ENCODE measurements around the gene GFOD1.
"Not testable (repeated sequence)": the region's sequence is repeated elsewhere in the genome, so short reads cannot be mapped to it uniquely, and the experiment has no call there.

The GFOD1 gene

GRCh38 chr6:13466304-13467215 is 20.8 kb downstream of the GFOD1 start:
- H3K9me3 ChIP-seq (replicated peaks in 1 of 11) = peaks cover 0 to 9% (median 3%) of the 10 kb centered on the region in 11 experiments; a peak in 6 of 22 replicates
- H3K27ac ChIP-seq = 0 out of 22 replicates have a peak overlapping the region, but pooled peaks of 1 of the 11 experiments have one; percentile 27
- no peak overlapping the region for H3K4me3 ChIP-seq
- H3K4me2 ChIP-seq = peak overlapping the region; percentile 23 to 74 (median 57)
- no peak overlapping the region for H3K9ac ChIP-seq
- H3K36me3 ChIP-seq = peaks cover 0 to 9% (median 5%) of the 10 kb centered on the region in 11 experiments; a peak in 6 of 22 replicates
- TF ChIP-seq Cebpa-rat (IDR thresholded peaks at IDR 0.05) = no peak
- no peaks in the 10 kb centered on the region for H3K27me3 ChIP-seq
- peaks cover 54 to 70% (median 61%) of the 10 kb centered on the region in 10 experiments for H3K4me1 ChIP-seq
- H4K20me1 ChIP-seq = peaks cover 0 to 50% (median 0%) of the 10 kb centered on the region in 11 experiments; a peak in 5 of 22 replicates

GRCh38 chr6:13465734-13466133 is 21.7 kb downstream of the GFOD1 start:
- Histone ChIP-seq H4K20me1 (peaks cover 0 to 44% (median 0%) of the 10 kb centered on the region in 11 experiments; a peak in 5 of 22 replicates), H3K4me2 (peak overlapping the region; percentile 23 to 74 (median 57); a peak in 17 of 22 replicates)
- TF ChIP-seq Cebpa-rat (IDR thresholded peaks at IDR 0.05) = no peak

GRCh38 chr6:13463941-13464340 is 23.5 kb downstream of the GFOD1 start:
- Histone ChIP-seq H3K4me1 (peaks cover 31 to 50% (median 42%) of the 10 kb centered on the region in 10 experiments), H3K9ac (no peak overlapping the region), H3K4me3 (no peak overlapping the region), H3K27me3 (no peaks in the 10 kb centered on the region), H4K20me1 (peaks cover 0 to 35% (median 0%) of the 10 kb centered on the region in 11 experiments; a peak in 4 of 22 replicates), H3K36me3 (peaks cover 0 to 21% (median 10%) of the 10 kb centered on the region in 11 experiments; a peak in 10 of 22 replicates), H3K27ac (no peak overlapping the region), H3K9me3 (replicated peaks in 1 of 11) (peaks cover 0 to 13% (median 5%) of the 10 kb centered on the region in 11 experiments; a peak in 7 of 22 replicates), H3K4me2 (no peak overlapping the region)
- TF ChIP-seq Cebpa-rat (IDR thresholded peaks at IDR 0.05) = no peak

More at GRCh38 chr6:13465734-13466133, 21.7 kb downstream of the GFOD1 start:
- Histone ChIP-seq H3K27ac (peak overlapping the region in 1 of 11 experiments; percentile 27; a peak in 1 of 22 replicates), H3K4me3 (no peak overlapping the region), H3K27me3 (no peaks in the 10 kb centered on the region), H3K4me1 (peaks cover 46 to 62% (median 53%) of the 10 kb centered on the region in 10 experiments), H3K9ac (no peak overlapping the region), H3K9me3 (replicated peaks in 1 of 11) (peaks cover 0 to 9% (median 3%) of the 10 kb centered on the region in 11 experiments; a peak in 7 of 22 replicates), H3K36me3 (peaks cover 0 to 16% (median 9%) of the 10 kb centered on the region in 11 experiments; a peak in 9 of 22 replicates)

GRCh38 chr6:13463328-13463717 is 24.1 kb downstream of the GFOD1 start:
- no peak overlapping the region for H3K27ac ChIP-seq
- H3K4me1 ChIP-seq = peaks cover 31 to 50% (median 42%) of the 10 kb centered on the region in 10 experiments

GRCh38 chr6:13462458-13463327 is 24.7 kb downstream of the GFOD1 start:
- Histone ChIP-seq H3K4me1 (peaks cover 30 to 50% (median 40%) of the 10 kb centered on the region in 10 experiments), H3K4me2 (peak overlapping the region in 9 of 11 experiments; percentile 11 to 49 (median 41); a peak in 18 of 22 replicates), H3K4me3 (no peak overlapping the region), H3K27ac (no peak overlapping the region), H3K9ac (0 out of 22 replicates have a peak overlapping the region, but pooled peaks of 1 of the 11 experiments have one; percentile 24), H3K9me3 (replicated peaks in 1 of 11) (peaks cover 0 to 8% (median 0%) of the 10 kb centered on the region in 11 experiments; a peak in 2 of 22 replicates), H3K27me3 (no peaks in the 10 kb centered on the region), H3K36me3 (peaks cover 0 to 19% (median 7%) of the 10 kb centered on the region in 11 experiments; a peak in 7 of 22 replicates), H4K20me1 (peaks cover 0 to 30% (median 0%) of the 10 kb centered on the region in 11 experiments; a peak in 4 of 22 replicates)
- TF ChIP-seq Cebpa-rat (IDR thresholded peaks at IDR 0.05) = no peak

More at GRCh38 chr6:13463328-13463717, 24.1 kb downstream of the GFOD1 start:
- Histone ChIP-seq H3K4me3 (no peak overlapping the region), H3K27me3 (no peaks in the 10 kb centered on the region), H4K20me1 (peaks cover 0 to 30% (median 0%) of the 10 kb centered on the region in 11 experiments; a peak in 4 of 22 replicates), H3K4me2 (peak overlapping the region in 2 of 11 experiments; percentile 40 to 45; a peak in 1 of 22 replicates), H3K36me3 (peaks cover 0 to 19% (median 8%) of the 10 kb centered on the region in 11 experiments; a peak in 7 of 22 replicates), H3K9me3 (replicated peaks in 1 of 11) (peaks cover 0 to 9% (median under 1%) of the 10 kb centered on the region in 11 experiments; a peak in 5 of 22 replicates), H3K9ac (0 out of 22 replicates have a peak overlapping the region, but pooled peaks of 1 of the 11 experiments have one; percentile 24)
- no peak for TF ChIP-seq Cebpa-rat (IDR thresholded peaks at IDR 0.05)

- no peaks in the 10 kb centered on the region for H3K27me3 ChIP-seq
- peaks cover 0 to 8% (median 0%) of the 10 kb centered on the region in 11 experiments; a peak in 2 of 22 replicates for H3K9me3 ChIP-seq (replicated peaks in 1 of 11)
- H3K4me1 ChIP-seq = peaks cover 22 to 41% (median 35%) of the 10 kb centered on the region in 10 experiments
- no peak overlapping the region for H3K9ac ChIP-seq
- H4K20me1 ChIP-seq = peaks cover 0 to 33% (median 4%) of the 10 kb centered on the region in 11 experiments; a peak in 5 of 22 replicates
- H3K4me3 ChIP-seq = no peak overlapping the region
- peak overlapping the region in 4 of 11 experiments; percentile 35 to 48 (median 42); a peak in 3 of 22 replicates for H3K4me2 ChIP-seq
- H3K27ac ChIP-seq = peak overlapping the region in 1 of 11 experiments; percentile 22; a peak in 1 of 22 replicates
- TF ChIP-seq Cebpa-rat (IDR thresholded peaks at IDR 0.05) = no peak
- peaks cover 0 to 19% (median 7%) of the 10 kb centered on the region in 11 experiments; a peak in 6 of 22 replicates for H3K36me3 ChIP-seq
Observed at GRCh38 chr6:13461805-13462204, 25.6 kb downstream of the GFOD1 start.

GRCh38 chr6:13461307-13461706 is 26.1 kb downstream of the GFOD1 start:
- no peak overlapping the region for H3K9ac ChIP-seq
- H3K4me1 ChIP-seq = peaks cover 17 to 36% (median 32%) of the 10 kb centered on the region in 10 experiments
- peaks cover 0 to 19% (median 7%) of the 10 kb centered on the region in 11 experiments; a peak in 6 of 22 replicates for H3K36me3 ChIP-seq
- no peak for TF ChIP-seq Cebpa-rat (IDR thresholded peaks at IDR 0.05)
- H3K27ac ChIP-seq = peak overlapping the region in 1 of 11 experiments; percentile 22; a peak in 1 of 22 replicates
- H3K27me3 ChIP-seq = no peaks in the 10 kb centered on the region
- H3K4me2 ChIP-seq = no peak overlapping the region
- no peak overlapping the region for H3K4me3 ChIP-seq
- H4K20me1 ChIP-seq = peaks cover 0 to 32% (median 4%) of the 10 kb centered on the region in 11 experiments; a peak in 5 of 22 replicates
- peaks cover 0 to 8% (median 0%) of the 10 kb centered on the region in 11 experiments; a peak in 2 of 22 replicates for H3K9me3 ChIP-seq (replicated peaks in 1 of 11)

- peaks cover 0 to 19% (median 7%) of the 10 kb centered on the region in 11 experiments; a peak in 6 of 22 replicates for H3K36me3 ChIP-seq
- H3K9ac ChIP-seq; H3K9me3 ChIP-seq (replicated peaks in 1 of 11); H3K4me3 ChIP-seq; H3K27me3 ChIP-seq; H3K4me2 ChIP-seq; H3K27ac ChIP-seq: not testable (repeated sequence)
- peaks cover 7 to 34% (median 29%) of the 10 kb centered on the region in 10 experiments for H3K4me1 ChIP-seq
- H4K20me1 ChIP-seq = peaks cover 0 to 26% (median 3%) of the 10 kb centered on the region in 11 experiments; a peak in 7 of 22 replicates
Observed at GRCh38 chr6:13460289-13460688, 27.1 kb downstream of the GFOD1 start.
